HCT116 (cell line): ENCODE measurements around the gene POU3F1. TPM values are rescaled to one million over a fixed set of nuclear protein-coding genes. Genes with fewer than 3 reads are reported as not detected.

ENCODE experiments used
- ATAC-seq: fragments of 200-7000 bp; cut with Tn5 transposase; 2 replicates; pipeline ENCODE4 v1.9.1; 2020; ENCODE audit warnings: mild to moderate bottlenecking, moderate library complexity
- Bru-seq: library from RNA; stranded (reverse); fragments of 400-500 nt; gene quantifications from one replicate; lab custom pipeline; 2021; lab: Mats Ljungman, UMichigan
- BruChase-seq, 2 experiments: library from RNA; stranded (reverse); fragments of 400-500 nt; gene quantifications; one replicate each; lab custom pipeline; 2021; lab: Mats Ljungman, UMichigan
- BruUV-seq: library from RNA; stranded (reverse); fragments of 400-500 nt; replicated peaks from 2 replicates; lab custom pipeline; 2021; lab: Mats Ljungman, UMichigan
- CTCF ChIA-PET: fragments of 300-600 bp; sonication (Branson Sonifier 250); formaldehyde crosslinking; loops from one replicate; lab custom pipeline; 2021; ENCODE audit warnings: antibody characterized with exemption; lab: Charles Lee
- POLR2A ChIA-PET: fragments of 300-600, 350-600 bp; sonication (Branson Sonifier 250); formaldehyde crosslinking; loops from one replicate; lab custom pipeline; 2021; ENCODE audit warnings: antibody characterized with exemption; lab: Charles Lee
- RAD21 ChIA-PET, 2 experiments: fragments of 300-600 bp; sonication (Branson Sonifier 250); formaldehyde crosslinking; loops; one replicate each; lab custom pipeline; 2023; ENCODE audit warnings: low total read pairs in 2 of 2; ENCODE audit not compliant: uncharacterized antibody in 2 of 2, unreplicated experiment in 2 of 2, low non-redundant PET in 1 of 2; lab: Charles Lee
- DNase-seq: peaks from one replicate; pipeline ENCODE4 v3.0.0-alpha.2; 2010; ENCODE audit warnings: low read depth, low spot score
- H2AFZ ChIP-seq: fragments of 200-600 bp; shearing (Covaris generic), sonication (generic); 2 replicates; pipeline ENCODE4 v1.6.1; 2017; ENCODE audit warnings: low read depth, mixed run types, mixed read lengths, antibody characterized with exemption, low read length; ENCODE audit not compliant: poor library complexity, severe bottlenecking
- H3K27ac ChIP-seq: 2 replicates; pipeline ENCODE4 v1.5.1; 2012; ENCODE audit warnings: low read depth, low read length
- H3K27me3 ChIP-seq: fragments of 200-600 bp; sonication (generic); 2 replicates; pipeline ENCODE4 v1.6.1; 2016; ENCODE audit warnings: mixed run types, low read length, mixed read lengths; ENCODE audit not compliant: insufficient read depth
- H3K36me3 ChIP-seq, 2 experiments: fragments of 200-500 bp in 1 of 2; fragments of 200-600 bp in 1 of 2; sonication (Bioruptor generic) in 1 of 2; sonication (generic) in 1 of 2; 2 replicates each; pipeline versions ENCODE4 v1.5.1 to v1.6.1; 2014 to 2016; ENCODE audit warnings: low read length in 2 of 2, inconsistent platforms in 1 of 2, mixed read lengths in 1 of 2, mixed run types in 1 of 2; ENCODE audit not compliant: insufficient read depth in 2 of 2, control insufficient read depth in 1 of 2
- H3K4me1 ChIP-seq, 2 experiments: fragments of 200-600 bp in 1 of 2; sonication (generic) in 1 of 2; 2 replicates each; pipeline versions ENCODE4 v1.5.1 to v1.6.1; 2012 to 2017; ENCODE audit warnings: low read length in 2 of 2, inconsistent platforms in 1 of 2, mild to moderate bottlenecking in 1 of 2, mixed read lengths in 1 of 2, mixed run types in 1 of 2, moderate library complexity in 1 of 2; ENCODE audit not compliant: insufficient read depth in 2 of 2, control insufficient read depth in 1 of 2
- H3K4me2 ChIP-seq: fragments of 200-600 bp; sonication (generic); 2 replicates; pipeline ENCODE4 v1.6.1; 2017; ENCODE audit warnings: mixed run types, low read length, mixed read lengths
- H3K4me3 ChIP-seq, 2 experiments: fragments of 200-600 bp in 1 of 2; sonication (generic) in 1 of 2; replicated peaks in 1 of 2; 2 replicates each; pipeline ENCODE4 v1.5.1; 2011 to 2016; ENCODE audit warnings: low read length in 2 of 2, control low read depth in 1 of 2, low read depth in 1 of 2, mild to moderate bottlenecking in 1 of 2, mixed read lengths in 1 of 2, mixed run types in 1 of 2
- H3K79me2 ChIP-seq: fragments of 200-600 bp; sonication (generic); 2 replicates; pipeline ENCODE4 v1.6.1; 2017; ENCODE audit warnings: mild to moderate bottlenecking, mixed run types, low read length, moderate library complexity, mixed read lengths; ENCODE audit not compliant: insufficient read depth
- H3K9ac ChIP-seq: fragments of 200-600 bp; sonication (generic); 2 replicates; pipeline ENCODE4 v1.6.1; 2016; ENCODE audit warnings: low read length, mixed read lengths
- H3K9me2 ChIP-seq: fragments of 200-600 bp; sonication (generic), shearing (Covaris generic); 2 replicates; pipeline ENCODE4 v1.6.1; 2017; ENCODE audit warnings: mixed run types, mild to moderate bottlenecking, moderate library complexity; ENCODE audit not compliant: insufficient read depth
- H3K9me3 ChIP-seq, 2 experiments: fragments of 200-500 bp in 1 of 2; fragments of 200-600 bp in 1 of 2; sonication (Bioruptor generic) in 1 of 2; sonication (generic) in 1 of 2; 2 replicates each; pipeline ENCODE4 v1.6.1; 2014 to 2017; ENCODE audit warnings: low read length in 2 of 2, mixed read lengths in 2 of 2, inconsistent platforms in 1 of 2, low read depth in 1 of 2, mild to moderate bottlenecking in 1 of 2, mixed run types in 1 of 2, moderate library complexity in 1 of 2; ENCODE audit not compliant: control insufficient read depth in 1 of 2, insufficient read depth in 1 of 2
- H4K20me1 ChIP-seq: fragments of 200-600 bp; sonication (generic), shearing (Covaris generic); 2 replicates; pipeline ENCODE4 v1.6.1; 2017; ENCODE audit warnings: mixed run types, mild to moderate bottlenecking, moderate library complexity; ENCODE audit not compliant: insufficient read depth
- ATF3 ChIP-seq: IDR thresholded peaks from 2 replicates; pipeline ENCODE4 v1.6.1; 2012
- CEBPB ChIP-seq: IDR thresholded peaks from 2 replicates; pipeline ENCODE4 v1.6.1; 2012; ENCODE audit warnings: low read depth
- CTCF ChIP-seq, 3 experiments: fragments of 200-600 bp in 1 of 3; sonication (generic) in 1 of 3; IDR thresholded peaks in 2 of 3; conservative IDR thresholded peaks in 1 of 3; 2 replicates each; pipeline ENCODE4 v1.5.1; 2012 to 2017; ENCODE audit warnings: low read depth in 2 of 3, low read length in 2 of 3, antibody characterized with exemption in 1 of 3, borderline replicate concordance in 1 of 3, control low read depth in 1 of 3, mild to moderate bottlenecking in 1 of 3, mixed read lengths in 1 of 3, mixed run types in 1 of 3, moderate library complexity in 1 of 3; ENCODE audit not compliant: insufficient read depth in 1 of 3
- EGR1 ChIP-seq: IDR thresholded peaks from 2 replicates; pipeline ENCODE4 v1.6.1; 2012; ENCODE audit warnings: low read depth
- JUND ChIP-seq: IDR thresholded peaks from 2 replicates; pipeline ENCODE4 v1.6.1; 2012
- MAX ChIP-seq: IDR thresholded peaks from 2 replicates; pipeline ENCODE4 v1.6.1; 2012
- REST ChIP-seq: IDR thresholded peaks from 2 replicates; pipeline ENCODE4 v1.6.1; 2012; ENCODE audit warnings: low read depth
- SP1 ChIP-seq: IDR thresholded peaks from 2 replicates; pipeline ENCODE4 v1.6.1; 2012; ENCODE audit warnings: low read depth
- TCF7L2 ChIP-seq: IDR thresholded peaks from 2 replicates; pipeline ENCODE4 v1.7.0; 2011; ENCODE audit warnings: borderline replicate concordance, inconsistent platforms; ENCODE audit not compliant: insufficient read depth, insufficient read length; ENCODE audit errors: extremely low read depth
- YY1 ChIP-seq: IDR thresholded peaks from 2 replicates; pipeline ENCODE4 v1.6.1; 2011; ENCODE audit warnings: low read length, low read depth, moderate library complexity, mild to moderate bottlenecking; ENCODE audit not compliant: insufficient replicate concordance; ENCODE audit errors: extremely low read depth
- ZBTB33 ChIP-seq: IDR thresholded peaks from 2 replicates; pipeline ENCODE4 v1.6.1; 2011; ENCODE audit warnings: mild to moderate bottlenecking, low read length, moderate library complexity; ENCODE audit not compliant: insufficient replicate concordance; ENCODE audit errors: extremely low read depth
- intact Hi-C: fragments of 100-400 bp; cut with micrococcal nuclease; formaldehyde crosslinking; loops from 2 replicates; pipeline ENCODE4 v1.10.0; 2022
- long read RNA-seq: library from polyadenylated mRNA; unstranded; transcript quantifications from one replicate; pipeline ENCODE4 v2.0.0, GENCODE V29; 2021; ENCODE audit not compliant: unreplicated experiment
- polyA plus RNA-seq: library from polyadenylated mRNA; unstranded; fragments of >200 nt; gene quantifications from 2 replicates; pipeline ENCODE4 v1.2.1, GENCODE V29; 2012; ENCODE audit warnings: missing spikeins
- total RNA-seq: library from RNA; stranded (reverse); gene quantifications from one replicate; pipeline ENCODE4 v1.2.1, GENCODE V29; 2021; ENCODE audit not compliant: unreplicated experiment

The POU3F1 gene
- total RNA-seq (not detected), Bru-seq, nascent RNA (not detected), BruChase-seq, experiment 1, labeled RNA remaining after a 6-hour chase (not detected), BruChase-seq, experiment 2, labeled RNA remaining after a 2-hour chase (not detected)
- 0.08 TPM in 1 of 2 replicates, not detected in the other for polyA plus RNA-seq
- long read RNA-seq: 0 reads

- H3K36me3 ChIP-seq: no peaks in the 10 kb centered on the region
- H3K4me2 ChIP-seq: peak within 1 kb of the TSS; percentile 82
- H3K4me3 ChIP-seq: peak within 1 kb of the TSS; percentile 42 to 56
- peaks cover 0 to 10% of the 10 kb centered on the region in 2 experiments; a peak in 1 of 4 replicates for H3K4me1 ChIP-seq
- no peak for TF ChIP-seq CTCF (IDR thresholded peaks at IDR 0.05 in 2 of 3, conservative IDR thresholded peaks at IDR 0.05 in 1 of 3; ENCODE audit: borderline replicate concordance in 1 of 3, insufficient read depth in 1 of 3, low read depth in 2 of 3, low read length in 2 of 3)
- no peak for TF ChIP-seq EGR1
- TF ChIP-seq YY1: no peak
- TF ChIP-seq REST: no peak
- no peak for TF ChIP-seq TCF7L2
- TF ChIP-seq ZBTB33: no peak
- TF ChIP-seq ATF3: no peak
- TF ChIP-seq SP1: no peak
- TF ChIP-seq JUND: no peak
- TF ChIP-seq MAX: no peak
- no peak for TF ChIP-seq CEBPB
- H3K9me3 ChIP-seq: no peaks in the 10 kb centered on the region
- POLR2A ChIA-PET: no interaction called here
- H3K9me2 ChIP-seq: no peaks in the 10 kb centered on the region
- no peaks in the 10 kb centered on the region for H4K20me1 ChIP-seq
- no TSS peak for BruUV-seq
- H3K79me2 ChIP-seq: no peaks in the 10 kb centered on the region
- no peak within 1 kb of the TSS for H2AFZ ChIP-seq
- no peaks in the 10 kb centered on the region for H3K27me3 ChIP-seq
- H3K27ac ChIP-seq: no peak within 1 kb of the TSS; the same call in 1 of the 2 replicates
- RAD21 ChIA-PET: interaction anchor here in 1 of 2 experiments (0.6 kb wide), 1 partner anchor 146 kb away, joined by 3 read pairs; no protein-coding TSS in a partner anchor
- CTCF ChIA-PET: interaction anchor here (0.9 to 1.0 kb wide), 2 partner anchors 9 to 25 kb away, joined by 3 to 5 read pairs; no protein-coding TSS in a partner anchor
- intact Hi-C loops: no loop called here
- DNase-seq (no peak), ATAC-seq (no peak)
- peak within 1 kb of the TSS; percentile 38 for H3K9ac ChIP-seq
These were observed at the start of gene POU3F1 for GRCh38 chr1:38046333-38046883. TSS of gene POU3F1 (minus strand) at chr1:38046793. CDS start at chr1:38046743, 50 bp downstream.
